H1 (cell line): ENCODE measurements around the gene EIF2S2. TPM values are rescaled to one million over a fixed set of nuclear protein-coding genes. Genes with fewer than 3 reads are reported as not detected.

Experiments used
- CTCF ChIA-PET: fragments of 300-600 bp; sonication (Branson Sonifier 250); formaldehyde crosslinking; loops from one replicate; lab custom pipeline; 2021; ENCODE audit not compliant: partially characterized antibody; lab: Charles Lee
- POLR2A ChIA-PET: fragments of 300-600 bp; sonication (Branson Sonifier 250); formaldehyde crosslinking; loops from one replicate; lab custom pipeline; 2021; ENCODE audit warnings: inconsistent platforms; ENCODE audit not compliant: partially characterized antibody; lab: Charles Lee
- DNase-seq, 2 experiments: peaks; one replicate each; pipeline versions ENCODE4 v3.0.0 to v3.0.0-alpha.2; 2010 to 2022; ENCODE audit warnings: low spot score in 2 of 2, low read depth in 1 of 2, mixed read lengths in 1 of 2
- FAIRE-seq: peaks from 2 replicates; lab custom pipeline; 2011; peaks lifted over from hg19 to GRCh38; lab: Jason Lieb, UNC
- H2AFZ ChIP-seq: 2 replicates; pipeline ENCODE4 v1.8.1; 2012; ENCODE audit warnings: low read length, inconsistent platforms
- H2AK5ac ChIP-seq: 2 replicates; pipeline ENCODE4 v1.6.1; 2013; ENCODE audit warnings: low read depth, low read length
- H2BK120ac ChIP-seq: replicated peaks from 2 replicates; pipeline ENCODE3; 2013; ENCODE audit warnings: low read depth, low read length, inconsistent platforms
- H2BK12ac ChIP-seq: 2 replicates; pipeline ENCODE4 v1.6.1; 2013; ENCODE audit warnings: low read depth, low read length
- H2BK15ac ChIP-seq: 2 replicates; pipeline ENCODE4 v1.6.1; 2013; ENCODE audit warnings: low read length
- H2BK20ac ChIP-seq: 2 replicates; pipeline ENCODE4 v1.6.1; 2013; ENCODE audit warnings: low read length
- H2BK5ac ChIP-seq: 2 replicates; pipeline ENCODE4 v1.6.1; 2013; ENCODE audit warnings: low read depth, low read length
- H3K14ac ChIP-seq: 2 replicates; pipeline ENCODE4 v1.6.1; 2013; ENCODE audit warnings: inconsistent platforms; ENCODE audit not compliant: insufficient read length
- H3K18ac ChIP-seq: 2 replicates; pipeline ENCODE4 v1.6.1; 2013; ENCODE audit warnings: low read length; ENCODE audit errors: extremely low read depth
- H3K23ac ChIP-seq: 2 replicates; pipeline ENCODE4 v1.6.1; 2013; ENCODE audit warnings: inconsistent platforms; ENCODE audit not compliant: insufficient read length
- H3K23me2 ChIP-seq: 2 replicates; pipeline ENCODE4 v1.6.1; 2013; ENCODE audit warnings: low read depth, low read length
- H3K27ac ChIP-seq: 2 replicates; pipeline ENCODE4 v1.6.1; 2011; ENCODE audit warnings: low read depth, low read length, inconsistent platforms
- H3K27me3 ChIP-seq, 4 experiments: replicated peaks in 1 of 4; 1 replicate in 1 of 4; 2 replicates in 3 of 4; pipeline versions ENCODE4 v1.6.1 to v1.8.1; 2011 to 2013; ENCODE audit warnings: low read length in 3 of 4, mild to moderate bottlenecking in 3 of 4, inconsistent platforms in 2 of 4, mixed read lengths in 2 of 4, moderate library complexity in 1 of 4; ENCODE audit not compliant: control insufficient read depth in 3 of 4, insufficient read depth in 3 of 4; ENCODE audit errors: extremely low read depth in 1 of 4
- H3K36me3 ChIP-seq, 4 experiments: 2 replicates each; pipeline versions ENCODE4 v1.6.1 to v1.8.1; 2011 to 2013; ENCODE audit warnings: mild to moderate bottlenecking in 4 of 4, low read length in 3 of 4, moderate library complexity in 2 of 4, control low read depth in 1 of 4, inconsistent platforms in 1 of 4; ENCODE audit not compliant: insufficient read depth in 4 of 4, control insufficient read depth in 2 of 4
- H3K4ac ChIP-seq: replicated peaks from 2 replicates; pipeline ENCODE3; 2013; ENCODE audit warnings: low read length, low read depth, mixed read lengths, inconsistent platforms; ENCODE audit not compliant: insufficient read length
- H3K4me1 ChIP-seq, 4 experiments: replicated peaks in 1 of 4; 1 replicate in 1 of 4; 2 replicates in 3 of 4; pipeline versions ENCODE4 v1.6.1 to v1.8.1; 2011 to 2013; ENCODE audit warnings: low read length in 3 of 4, inconsistent platforms in 2 of 4, mixed read lengths in 1 of 4; ENCODE audit not compliant: insufficient read depth in 4 of 4, control insufficient read depth in 3 of 4
- H3K4me2 ChIP-seq, 2 experiments: 2 replicates each; pipeline versions ENCODE4 v1.6.1 to v1.8.1; 2011 to 2013; ENCODE audit warnings: low read depth in 2 of 2, low read length in 2 of 2, control low read depth in 1 of 2, inconsistent platforms in 1 of 2, mild to moderate bottlenecking in 1 of 2; ENCODE audit not compliant: insufficient read depth in 1 of 2
- H3K4me3 ChIP-seq, 4 experiments: fragments of 200-600, 300-600 bp in 1 of 4; sonication (generic), shearing (Covaris generic), sonication (Bioruptor Twin) in 1 of 4; 2 replicates each; pipeline versions ENCODE4 v1.5.1 to v1.8.1; 2011 to 2016; ENCODE audit warnings: low read length in 4 of 4, low read depth in 3 of 4, control low read depth in 2 of 4, inconsistent platforms in 2 of 4, mild to moderate bottlenecking in 2 of 4, mixed read lengths in 1 of 4, moderate library complexity in 1 of 4; ENCODE audit not compliant: insufficient read depth in 2 of 4; ENCODE audit errors: extremely low read depth in 1 of 4
- H3K56ac ChIP-seq: replicated peaks from 2 replicates; pipeline ENCODE3; 2013; ENCODE audit warnings: low read depth, mild to moderate bottlenecking, mixed read lengths, low read length, inconsistent platforms; ENCODE audit not compliant: insufficient read length
- H3K79me1 ChIP-seq: 2 replicates; pipeline ENCODE4 v1.6.1; 2013; ENCODE audit warnings: low read depth, low read length, control low read depth
- H3K79me2 ChIP-seq, 2 experiments: 2 replicates each; pipeline versions ENCODE4 v1.6.1 to v1.8.1; 2012 to 2013; ENCODE audit warnings: low read length in 2 of 2, mild to moderate bottlenecking in 2 of 2, inconsistent platforms in 1 of 2; ENCODE audit not compliant: insufficient read depth in 2 of 2, control insufficient read depth in 1 of 2
- H3K9ac ChIP-seq, 4 experiments: replicated peaks in 1 of 4; 1 replicate in 1 of 4; 2 replicates in 3 of 4; pipeline versions ENCODE4 v1.6.1 to v1.8.1; 2011 to 2013; ENCODE audit warnings: low read depth in 3 of 4, low read length in 3 of 4, control low read depth in 2 of 4, mild to moderate bottlenecking in 2 of 4, moderate library complexity in 2 of 4, inconsistent platforms in 1 of 4; ENCODE audit errors: extremely low read depth in 1 of 4
- H3K9me3 ChIP-seq, 2 experiments: 2 replicates each; pipeline versions ENCODE4 v1.6.1 to v1.8.1; 2012 to 2013; ENCODE audit warnings: mild to moderate bottlenecking in 2 of 2, moderate library complexity in 2 of 2, control low read depth in 1 of 2, inconsistent platforms in 1 of 2, low read depth in 1 of 2, low read length in 1 of 2, mixed read lengths in 1 of 2; ENCODE audit not compliant: insufficient read depth in 2 of 2
- H4K20me1 ChIP-seq, 2 experiments: replicated peaks in 1 of 2; 2 replicates each; pipeline versions ENCODE3 to v1.8.1; 2011 to 2013; ENCODE audit warnings: inconsistent platforms in 2 of 2, low read length in 2 of 2, mild to moderate bottlenecking in 1 of 2; ENCODE audit not compliant: insufficient read depth in 2 of 2, control insufficient read depth in 1 of 2
- H4K5ac ChIP-seq: 2 replicates; pipeline ENCODE4 v1.6.1; 2013; ENCODE audit warnings: low read length, low read depth, mixed read lengths, inconsistent platforms; ENCODE audit not compliant: insufficient read length
- H4K8ac ChIP-seq: 2 replicates; pipeline ENCODE4 v1.8.0; 2013; ENCODE audit warnings: mild to moderate bottlenecking, moderate library complexity, low read length, inconsistent platforms; ENCODE audit not compliant: insufficient read depth; ENCODE audit errors: extremely low read depth
- H4K91ac ChIP-seq: replicated peaks from 2 replicates; pipeline ENCODE3; 2013; ENCODE audit warnings: low read length, mixed read lengths, inconsistent platforms; ENCODE audit not compliant: insufficient read length
- BACH1 ChIP-seq: IDR thresholded peaks from 2 replicates; pipeline ENCODE4 v1.6.1; 2012; ENCODE audit warnings: low read length, improper control_type of control experiment
- CEBPB ChIP-seq: IDR thresholded peaks from 2 replicates; pipeline ENCODE4 v1.6.1; 2012; ENCODE audit warnings: low read depth, low read length
- CTBP2 ChIP-seq: IDR thresholded peaks from 2 replicates; pipeline ENCODE4 v1.7.0; 2011; ENCODE audit warnings: borderline replicate concordance, mild to moderate bottlenecking, moderate library complexity, mixed read lengths, low read length; ENCODE audit not compliant: insufficient read depth, insufficient read length
- EP300 ChIP-seq, 2 experiments: IDR thresholded peaks; 1 replicate in 1 of 2; 2 replicates in 1 of 2; pipeline ENCODE4 v1.6.1; 2011 to 2012; ENCODE audit warnings: low read depth in 2 of 2, low read length in 2 of 2, mild to moderate bottlenecking in 2 of 2, borderline replicate concordance in 1 of 2, inconsistent platforms in 1 of 2, moderate library complexity in 1 of 2
- FOSL1 ChIP-seq: IDR thresholded peaks from 2 replicates; pipeline ENCODE4 v1.6.1; 2011; ENCODE audit warnings: mild to moderate bottlenecking, low read depth, low read length, moderate library complexity; ENCODE audit not compliant: insufficient read depth
- GTF2F1 ChIP-seq: IDR thresholded peaks from 2 replicates; pipeline ENCODE4 v1.6.1; 2012; ENCODE audit warnings: low read depth, low read length, improper control_type of control experiment, borderline replicate concordance
- JUN ChIP-seq: IDR thresholded peaks from 2 replicates; pipeline ENCODE4 v1.6.1; 2011; ENCODE audit warnings: low read depth, mild to moderate bottlenecking, improper control_type of control experiment, low read length
- POLR2AphosphoS5 ChIP-seq: IDR thresholded peaks from 2 replicates; pipeline ENCODE4 v1.6.1; 2011; ENCODE audit warnings: low read depth, low read length
- RNF2 ChIP-seq: fragments of 200-900, 300-1000 bp; sonication (generic); IDR thresholded peaks from 2 replicates; pipeline ENCODE4 v1.7.1; 2016; ENCODE audit warnings: borderline replicate concordance, low read depth, mild to moderate bottlenecking, antibody characterized with exemption, low read length; ENCODE audit not compliant: poor library complexity, severe bottlenecking; ENCODE audit errors: missing control alignments
- SAP30 ChIP-seq: fragments of 300-600 bp; sonication (generic); IDR thresholded peaks from 2 replicates; pipeline ENCODE4 v1.7.1; 2012; ENCODE audit warnings: low read length, moderate library complexity, mild to moderate bottlenecking, inconsistent platforms; ENCODE audit not compliant: insufficient read depth, insufficient replicate concordance
- SIN3A ChIP-seq, 2 experiments: IDR thresholded peaks in 1 of 2; conservative IDR thresholded peaks in 1 of 2; 2 replicates each; pipeline ENCODE4 v1.6.1; 2011 to 2012; ENCODE audit warnings: low read length in 2 of 2, improper control_type of control experiment in 1 of 2, low read depth in 1 of 2, mild to moderate bottlenecking in 1 of 2
- SIX5 ChIP-seq: IDR thresholded peaks from 2 replicates; pipeline ENCODE4 v1.6.1; 2011; ENCODE audit warnings: mild to moderate bottlenecking, low read depth, low read length
- ZNF274 ChIP-seq: IDR thresholded peaks from 2 replicates; pipeline ENCODE4 v1.7.0; 2012; ENCODE audit warnings: low read length, borderline replicate concordance; ENCODE audit errors: extremely low read depth
- WGBS, 2 experiments: shearing (Covaris generic) in 1 of 2; methylation state at CpG; one replicate each; pipeline versions ENCODE4 v1.1.6 to v1.1.7; 2013 to 2015; ENCODE audit warnings: low lambda C conversion rate in 2 of 2, mixed read lengths in 2 of 2, inconsistent platforms in 1 of 2, low coverage in 1 of 2, missing lambda C conversion rate in 1 of 2; ENCODE audit not compliant: insufficient replicate concordance in 2 of 2, insufficient coverage in 1 of 2, insufficient read length in 1 of 2; ENCODE audit errors: extremely low coverage in 1 of 2, missing lambda C conversion rate in 1 of 2; 5-methylcytosine and 5-hydroxymethylcytosine counted together
- polyA plus RNA-seq, 7 experiments: library from polyadenylated mRNA; depleted of rRNA in 3 of 7; stranded (reverse) in 5 of 7; unstranded in 2 of 7; fragments of >200 nt in 5 of 7; fragments of 200-250 nt in 2 of 7; gene quantifications; 1 replicate in 5 of 7; 2 replicates in 1 of 7; 4 replicates in 1 of 7; pipeline versions ENCODE4 v1.2.1 to v1.2.3, GENCODE V29; 2011 to 2013; ENCODE audit warnings: missing spikeins in 2 of 7, mixed read lengths in 2 of 7
- total RNA-seq: library from RNA; stranded (reverse); fragmentation: NEBNext Ultra II Directional; extraction: Animal tissue kit (Norgen Biotek cat#: 25700); gene quantifications from 2 replicates; pipeline ENCODE4 v1.2.1, GENCODE V29; 2021

Gene EIF2S2
- total and polyA plus RNA-seq, 2 of the 8 experiments (the other 6 are each of a cell fraction or from before 2014, with no cell fraction given), result 59.5 to 142 TPM

- Histone ChIP-seq H2BK15ac (no peak overlapping the region), H4K5ac (no peak overlapping the region), H3K36me3 (peaks cover 33 to 89% (median 71%) of the 10 kb centered on the region in 4 experiments), H2AFZ (no peak overlapping the region), H4K8ac (no peak overlapping the region), H3K23ac (no peak overlapping the region), H2BK20ac (no peak overlapping the region), H3K4me2 (no peak overlapping the region), H3K79me2 (peaks cover 15 to 72% of the 10 kb centered on the region in 2 experiments), H2BK12ac (no peak overlapping the region), H2BK5ac (no peak overlapping the region), H3K4me1 (no peaks in the 10 kb centered on the region), H3K4me3 (no peak overlapping the region), H3K23me2 (no peaks in the 10 kb centered on the region), H3K79me1 (peaks cover 5% of the 10 kb centered on the region; the same call in 1 of the 2 replicates), H3K9me3 (no peaks in the 10 kb centered on the region), H3K56ac (no peak overlapping the region), H3K27me3 (no peaks in the 10 kb centered on the region), H3K9ac (no peak overlapping the region), H3K27ac (no peak overlapping the region), H2BK120ac (no peak overlapping the region), H2AK5ac (no peak overlapping the region), H3K14ac (no peak overlapping the region), H4K20me1 (peaks cover 13 to 23% of the 10 kb centered on the region in 2 experiments), H3K4ac (no peak overlapping the region), H4K91ac (no peak overlapping the region), H3K18ac (no peak overlapping the region)
- no peak for FAIRE-seq
- CTCF ChIA-PET, result no interaction called here
- 100% methylated on average over 2 of the region's 2 CpGs; no CpG with 5 or more reads in 1 of the 2 experiments for WGBS, 2 experiments
- DNase-seq, result no peak
- POLR2A ChIA-PET, result interaction anchor here (1.0 to 11.7 kb wide), 5 partner anchors 10 to 21 kb away, joined by 4 to 236 read pairs (median 4); partner anchors contain the start of gene EIF2S2
- TF ChIP-seq POLR2AphosphoS5 (no peak), EP300 (IDR thresholded peaks at IDR 0.05; ENCODE audit: borderline replicate concordance in 1 of 2, low read depth in 2 of 2, low read length in 2 of 2) (no peak), SIX5 (no peak), RNF2 (no peak), CTBP2 (no peak), ZNF274 (no peak), FOSL1 (no peak), CEBPB (no peak), GTF2F1 (no peak), SIN3A (conservative IDR thresholded peaks at IDR 0.05 in 1 of 2, IDR thresholded peaks at IDR 0.05 in 1 of 2; ENCODE audit: low read depth in 1 of 2, low read length in 2 of 2) (no peak), BACH1 (no peak), SAP30 (no peak), JUN (no peak)
Measured at GRCh38 chr20:34102342-34102741, 9.7 kb downstream of the EIF2S2 start.
